ENCODE data around the gene AREL1. TPM values are rescaled to one million over a fixed set of nuclear protein-coding genes. Genes with fewer than 3 reads are reported as not detected.

The AREL1 gene
- polyA plus RNA-seq, 1 experiment, result 52.7 TPM

- Histone ChIP-seq H3K36me3 (ENCODE audit: control insufficient read depth, insufficient read depth, low read length) (no peaks in the 10 kb centered on the region), H3K4me3 (ENCODE audit: low read depth, low read length) (no peak overlapping the region), H3K27me3 (ENCODE audit: control insufficient read depth, insufficient read depth, low read length) (no peaks in the 10 kb centered on the region)
- ChIA-PET CTCF (no interaction called here), POLR2A (no interaction called here)
- TF ChIP-seq, protein P1, sequence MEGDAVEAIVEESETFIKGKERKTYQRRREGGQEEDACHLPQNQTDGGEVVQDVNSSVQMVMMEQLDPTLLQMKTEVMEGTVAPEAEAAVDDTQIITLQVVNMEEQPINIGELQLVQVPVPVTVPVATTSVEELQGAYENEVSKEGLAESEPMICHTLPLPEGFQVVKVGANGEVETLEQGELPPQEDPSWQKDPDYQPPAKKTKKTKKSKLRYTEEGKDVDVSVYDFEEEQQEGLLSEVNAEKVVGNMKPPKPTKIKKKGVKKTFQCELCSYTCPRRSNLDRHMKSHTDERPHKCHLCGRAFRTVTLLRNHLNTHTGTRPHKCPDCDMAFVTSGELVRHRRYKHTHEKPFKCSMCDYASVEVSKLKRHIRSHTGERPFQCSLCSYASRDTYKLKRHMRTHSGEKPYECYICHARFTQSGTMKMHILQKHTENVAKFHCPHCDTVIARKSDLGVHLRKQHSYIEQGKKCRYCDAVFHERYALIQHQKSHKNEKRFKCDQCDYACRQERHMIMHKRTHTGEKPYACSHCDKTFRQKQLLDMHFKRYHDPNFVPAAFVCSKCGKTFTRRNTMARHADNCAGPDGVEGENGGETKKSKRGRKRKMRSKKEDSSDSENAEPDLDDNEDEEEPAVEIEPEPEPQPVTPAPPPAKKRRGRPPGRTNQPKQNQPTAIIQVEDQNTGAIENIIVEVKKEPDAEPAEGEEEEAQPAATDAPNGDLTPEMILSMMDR (IDR thresholded peaks at IDR 0.05; ENCODE audit: insufficient read depth, low read depth, low read length), result no peak
- DNase-seq (ENCODE audit: low read depth), result no peak
These were observed 34.4 kb upstream of the AREL1 start for GRCh38 chr14:74747237-74747636.

DNA sequence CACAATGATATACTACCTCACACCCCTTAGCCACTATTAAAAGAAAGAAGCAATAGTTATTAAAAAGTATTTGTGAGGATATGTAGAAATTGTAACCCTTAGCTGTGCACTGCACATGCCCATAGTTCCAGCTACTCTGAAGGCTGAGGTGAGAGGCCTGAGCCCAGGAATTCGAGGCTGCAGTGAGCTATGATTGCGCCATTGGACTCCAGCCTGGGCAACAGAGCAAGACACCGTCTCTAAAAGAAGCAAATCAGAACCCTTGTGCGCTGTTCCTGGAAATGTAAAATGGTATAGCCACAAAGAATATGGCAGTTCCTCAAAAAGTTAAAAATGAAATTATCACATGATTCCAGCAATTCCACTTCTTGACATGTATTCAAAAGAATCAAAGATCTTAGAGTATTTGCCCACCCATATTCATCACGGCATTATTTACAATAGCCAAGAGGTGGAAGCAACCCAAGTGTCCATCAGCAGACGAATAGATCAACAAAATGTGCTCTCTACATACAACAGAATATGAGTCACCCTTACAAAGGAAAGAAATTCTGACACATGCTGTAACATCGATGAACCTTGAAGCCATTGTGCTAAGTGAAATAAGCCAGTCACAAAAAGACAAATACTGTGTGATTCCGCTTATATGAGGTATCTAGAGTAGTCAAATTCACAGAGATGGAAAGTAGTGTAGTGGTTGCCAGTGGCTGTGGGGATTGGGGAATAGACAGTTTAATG, 26.6 kb upstream of the AREL1 start:
- no peaks in the 10 kb centered on the region for H3K27me3 ChIP-seq (ENCODE audit: control insufficient read depth, insufficient read depth, low read length)
- H3K36me3 ChIP-seq (ENCODE audit: control insufficient read depth, insufficient read depth, low read length), result peaks cover 3% of the 10 kb centered on the region
- H3K4me3 ChIP-seq (ENCODE audit: low read depth, low read length), result no peak overlapping the region
- TF ChIP-seq, protein P1 (IDR thresholded peaks at IDR 0.05; ENCODE audit: insufficient read depth, low read depth, low read length), result no peak
- ChIA-PET CTCF (interaction anchor here (1.2 kb wide), 1 partner anchor 130 kb away, joined by 3 read pairs; no protein-coding TSS in a partner anchor), POLR2A (no interaction called here)
- no peak for DNase-seq (ENCODE audit: low read depth)

- H3K36me3 ChIP-seq (ENCODE audit: control insufficient read depth, insufficient read depth, low read length), result peaks cover 7% of the 10 kb centered on the region
- ChIA-PET POLR2A (interaction anchor here (0.6 kb wide), 1 partner anchor 79 kb away, joined by 4 read pairs; no protein-coding TSS in a partner anchor), CTCF (interaction anchor here (1.2 kb wide), 1 partner anchor 128 kb away, joined by 3 read pairs; no protein-coding TSS in a partner anchor)
- no peaks in the 10 kb centered on the region for H3K27me3 ChIP-seq (ENCODE audit: control insufficient read depth, insufficient read depth, low read length)
- no peak overlapping the region for H3K4me3 ChIP-seq (ENCODE audit: low read depth, low read length)
- DNase-seq (ENCODE audit: low read depth), result no peak
- TF ChIP-seq, protein P1 (IDR thresholded peaks at IDR 0.05; ENCODE audit: insufficient read depth, low read depth, low read length), result no peak
These were observed 25.0 kb upstream of the AREL1 start for GRCh38 chr14:74737753-74738325.

DNA sequence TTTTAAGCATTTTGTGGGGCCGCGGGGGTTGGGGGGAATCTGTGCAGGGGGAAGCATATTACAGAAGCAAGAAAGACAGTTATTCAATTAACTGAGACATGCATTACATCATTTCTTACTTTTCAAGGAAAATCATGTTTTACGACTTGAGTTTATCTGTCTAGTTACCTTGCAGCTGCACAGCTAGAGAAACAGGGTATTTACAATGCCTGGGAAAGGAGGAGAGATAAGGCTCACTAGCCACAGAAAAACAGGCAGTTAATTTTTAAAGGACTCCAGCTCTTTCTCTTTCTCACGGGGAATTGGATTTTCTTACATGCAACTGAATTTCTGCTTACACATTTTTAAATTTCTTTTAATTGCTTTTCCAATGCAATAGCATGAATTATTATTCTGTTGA, 22.2 kb upstream of the AREL1 start:
- Histone ChIP-seq H3K4me3 (ENCODE audit: low read depth, low read length) (no peak overlapping the region), H3K27me3 (ENCODE audit: control insufficient read depth, insufficient read depth, low read length) (no peaks in the 10 kb centered on the region), H3K36me3 (ENCODE audit: control insufficient read depth, insufficient read depth, low read length) (peaks cover 7% of the 10 kb centered on the region)
- TF ChIP-seq, protein P1 (IDR thresholded peaks at IDR 0.05; ENCODE audit: insufficient read depth, low read depth, low read length), result no peak
- no peak for DNase-seq (ENCODE audit: low read depth)
- ChIA-PET CTCF (no interaction called here), POLR2A (no interaction called here)

GRCh38 chr14:74733221-74733620, 20.3 kb upstream of the AREL1 start:
- TF ChIP-seq, protein P1 (IDR thresholded peaks at IDR 0.05; ENCODE audit: insufficient read depth, low read depth, low read length), result no peak
- H3K36me3 ChIP-seq (ENCODE audit: control insufficient read depth, insufficient read depth, low read length), result peaks cover 5% of the 10 kb centered on the region
- no peaks in the 10 kb centered on the region for H3K27me3 ChIP-seq (ENCODE audit: control insufficient read depth, insufficient read depth, low read length)
- POLR2A ChIA-PET, result no interaction called here
- DNase-seq (ENCODE audit: low read depth), result no peak
- no peak overlapping the region for H3K4me3 ChIP-seq (ENCODE audit: low read depth, low read length)
- CTCF ChIA-PET, result interaction anchor here (1.0 to 1.6 kb wide), 2 partner anchors 29 to 121 kb away, joined by 3 to 4 read pairs; partner anchors contain the start of gene LTBP2

Measured in BJ (cell line).